ENCODE results near the gene ICAM5.

DNA sequence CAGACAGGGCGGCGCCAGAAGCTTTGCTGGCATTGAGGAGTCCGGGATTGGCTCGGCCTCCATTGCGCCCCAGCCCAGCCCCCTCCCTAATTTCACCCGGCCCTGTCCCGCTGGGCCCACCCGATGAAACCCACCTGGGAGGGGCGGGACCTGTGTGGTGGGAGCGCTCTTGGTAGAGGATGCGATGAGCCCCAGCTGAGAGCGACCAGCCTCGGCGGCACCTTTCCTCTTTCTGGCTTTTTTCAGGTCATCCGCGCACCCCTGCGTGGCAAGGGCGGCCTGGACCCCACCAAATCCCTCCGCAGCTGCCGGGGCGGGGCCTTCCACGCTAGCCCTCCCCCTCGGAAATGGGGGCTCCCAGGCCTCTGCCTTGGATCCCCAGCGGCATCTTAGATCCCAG lies 19.7 kb downstream of the ICAM5 start, which contains the start of gene ZGLP1:
- TF ChIP-seq, protein P1, sequence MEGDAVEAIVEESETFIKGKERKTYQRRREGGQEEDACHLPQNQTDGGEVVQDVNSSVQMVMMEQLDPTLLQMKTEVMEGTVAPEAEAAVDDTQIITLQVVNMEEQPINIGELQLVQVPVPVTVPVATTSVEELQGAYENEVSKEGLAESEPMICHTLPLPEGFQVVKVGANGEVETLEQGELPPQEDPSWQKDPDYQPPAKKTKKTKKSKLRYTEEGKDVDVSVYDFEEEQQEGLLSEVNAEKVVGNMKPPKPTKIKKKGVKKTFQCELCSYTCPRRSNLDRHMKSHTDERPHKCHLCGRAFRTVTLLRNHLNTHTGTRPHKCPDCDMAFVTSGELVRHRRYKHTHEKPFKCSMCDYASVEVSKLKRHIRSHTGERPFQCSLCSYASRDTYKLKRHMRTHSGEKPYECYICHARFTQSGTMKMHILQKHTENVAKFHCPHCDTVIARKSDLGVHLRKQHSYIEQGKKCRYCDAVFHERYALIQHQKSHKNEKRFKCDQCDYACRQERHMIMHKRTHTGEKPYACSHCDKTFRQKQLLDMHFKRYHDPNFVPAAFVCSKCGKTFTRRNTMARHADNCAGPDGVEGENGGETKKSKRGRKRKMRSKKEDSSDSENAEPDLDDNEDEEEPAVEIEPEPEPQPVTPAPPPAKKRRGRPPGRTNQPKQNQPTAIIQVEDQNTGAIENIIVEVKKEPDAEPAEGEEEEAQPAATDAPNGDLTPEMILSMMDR (conservative IDR thresholded peaks at IDR 0.05; ENCODE audit: low read depth, low read length), result no peak
- no peak for TF ChIP-seq EZH2 (IDR thresholded peaks at IDR 0.05; ENCODE audit: low read length, unreplicated experiment)

All from PC-3 (cell line).